ENCODE measurements around the gene KCNJ16.

KCNJ16 gene

DNA sequence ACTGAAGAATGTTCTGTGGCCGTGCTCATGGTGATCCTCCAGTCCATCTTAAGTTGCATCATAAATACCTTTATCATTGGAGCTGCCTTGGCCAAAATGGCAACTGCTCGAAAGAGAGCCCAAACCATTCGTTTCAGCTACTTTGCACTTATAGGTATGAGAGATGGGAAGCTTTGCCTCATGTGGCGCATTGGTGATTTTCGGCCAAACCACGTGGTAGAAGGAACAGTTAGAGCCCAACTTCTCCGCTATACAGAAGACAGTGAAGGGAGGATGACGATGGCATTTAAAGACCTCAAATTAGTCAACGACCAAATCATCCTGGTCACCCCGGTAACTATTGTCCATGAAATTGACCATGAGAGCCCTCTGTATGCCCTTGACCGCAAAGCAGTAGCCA is 57.5 kb downstream of the KCNJ16 start:
- no peak for FAIRE-seq

DNA sequence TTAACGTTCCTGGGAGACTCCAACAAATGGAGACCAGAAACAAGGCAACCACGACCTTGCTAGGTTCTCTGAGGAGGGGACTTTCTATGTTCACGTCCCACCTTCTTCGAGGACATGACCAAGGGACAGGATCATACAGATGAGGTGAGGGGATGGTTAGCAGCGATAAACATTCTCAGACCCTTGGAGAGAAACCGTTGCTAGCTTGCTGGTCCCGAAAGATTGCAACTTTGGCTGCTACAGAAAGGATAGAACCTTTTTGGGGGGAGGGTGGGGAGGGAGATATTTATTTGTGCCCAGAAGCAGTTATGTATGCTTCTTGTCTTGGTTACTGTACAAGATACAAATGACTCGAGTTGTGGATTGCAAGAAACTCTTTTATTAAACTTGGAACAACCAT is 59.0 kb downstream of the KCNJ16 start:
- no peak for FAIRE-seq

DNA sequence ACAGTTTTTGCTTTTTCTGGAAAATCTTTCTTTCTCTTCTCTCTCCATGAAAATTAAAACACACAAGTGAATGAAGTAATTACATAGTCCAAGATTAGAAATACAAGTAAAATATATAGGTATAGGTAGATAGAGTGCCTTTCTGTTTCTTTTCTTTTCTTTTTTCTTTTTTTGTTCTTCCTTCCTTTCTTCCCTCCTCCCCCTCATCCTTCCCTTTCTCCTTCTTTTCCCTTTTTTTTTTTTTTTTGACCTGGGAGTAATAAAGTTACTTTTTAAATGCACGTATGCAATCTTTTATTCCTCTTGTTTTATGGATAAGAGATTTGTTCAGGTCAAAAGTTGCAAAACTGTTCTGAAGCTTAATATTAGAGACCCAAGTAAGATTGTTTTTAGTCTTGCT is 59.8 kb downstream of the KCNJ16 start:
- no peak for FAIRE-seq

DNA sequence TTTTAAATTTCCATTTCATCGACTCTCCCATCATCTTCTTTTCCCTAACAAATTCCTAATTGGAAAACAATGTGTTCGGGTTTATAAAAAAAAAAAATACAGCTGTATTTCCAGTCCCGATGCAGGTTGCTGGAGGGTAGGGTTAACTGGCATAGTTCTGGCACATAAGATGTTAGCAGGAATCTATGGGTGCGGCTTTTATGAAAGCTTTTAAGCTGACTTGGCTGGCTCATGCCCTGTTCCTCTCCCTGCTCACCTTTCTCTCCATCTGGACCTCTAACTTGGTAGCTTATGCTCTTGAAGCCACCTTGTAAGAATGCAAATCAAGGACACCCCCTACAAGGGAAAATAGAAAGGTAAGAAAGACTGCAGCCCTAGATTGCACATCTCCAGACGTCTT is 61.1 kb downstream of the KCNJ16 start:
- no peak for FAIRE-seq

DNA sequence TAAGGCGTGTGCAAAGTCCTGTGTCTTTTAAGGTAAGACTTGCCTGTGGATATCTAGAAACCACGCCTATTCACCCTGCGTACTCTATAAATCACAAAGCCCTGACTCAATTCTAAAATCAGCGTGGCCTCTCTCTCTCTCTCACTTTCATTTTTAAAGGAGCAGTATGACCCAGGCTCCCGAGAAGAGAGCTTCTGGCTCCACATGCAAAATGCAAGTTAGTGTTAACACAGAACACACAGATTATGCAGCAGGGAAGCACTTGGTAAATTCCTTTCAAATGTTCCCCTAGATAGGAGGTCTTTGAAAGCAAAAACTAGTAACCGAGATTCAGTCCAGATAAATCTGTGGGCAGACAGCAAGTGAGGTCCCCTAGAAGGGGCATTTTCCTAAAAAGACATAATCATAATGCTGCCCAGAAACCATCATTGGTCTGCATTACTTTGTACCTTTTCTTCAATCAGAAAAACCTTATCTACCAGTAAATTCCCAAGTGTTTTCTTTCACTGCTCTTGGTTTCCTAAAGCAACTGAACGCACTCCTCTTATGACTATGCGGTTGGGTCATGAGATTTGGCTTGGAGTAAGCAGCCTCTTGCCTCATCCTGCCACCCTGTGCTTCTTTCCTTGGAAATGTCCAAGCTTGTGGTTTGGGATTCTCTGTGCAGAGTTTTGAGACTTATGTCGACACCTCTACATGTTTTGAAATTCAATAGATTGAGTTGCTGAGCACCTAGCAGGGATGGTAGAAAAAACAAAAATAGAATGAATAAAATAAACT is 62.6 kb downstream of the KCNJ16 start:
- no peak for FAIRE-seq

DNA sequence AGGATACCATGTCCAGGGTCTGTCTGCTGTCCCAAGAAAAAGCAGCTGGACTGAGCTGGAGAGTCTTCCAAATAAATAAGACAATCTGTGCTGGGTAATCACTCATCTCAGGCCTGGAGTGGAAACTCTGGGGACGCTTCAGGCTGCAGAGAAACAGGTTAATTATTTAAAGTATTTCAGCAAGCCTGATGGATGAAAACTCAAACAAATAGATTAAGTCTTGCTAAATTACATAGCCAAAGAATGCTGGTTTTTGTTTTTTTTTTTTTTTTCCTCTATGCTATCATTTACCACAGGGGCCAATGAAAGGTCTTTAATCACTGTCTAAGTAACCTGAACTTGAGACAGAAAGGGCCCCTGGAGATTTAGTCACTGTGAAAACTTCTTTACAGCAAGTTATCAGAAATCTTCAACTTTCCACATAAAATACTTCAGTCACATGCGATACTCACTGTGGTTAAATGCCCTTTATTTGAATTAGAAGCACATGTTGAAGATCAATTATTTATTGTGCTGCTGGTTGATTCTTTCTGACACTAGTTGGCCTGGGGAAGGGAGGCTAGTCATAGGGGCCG is 63.4 kb downstream of the KCNJ16 start:
- no peak for FAIRE-seq

DNA sequence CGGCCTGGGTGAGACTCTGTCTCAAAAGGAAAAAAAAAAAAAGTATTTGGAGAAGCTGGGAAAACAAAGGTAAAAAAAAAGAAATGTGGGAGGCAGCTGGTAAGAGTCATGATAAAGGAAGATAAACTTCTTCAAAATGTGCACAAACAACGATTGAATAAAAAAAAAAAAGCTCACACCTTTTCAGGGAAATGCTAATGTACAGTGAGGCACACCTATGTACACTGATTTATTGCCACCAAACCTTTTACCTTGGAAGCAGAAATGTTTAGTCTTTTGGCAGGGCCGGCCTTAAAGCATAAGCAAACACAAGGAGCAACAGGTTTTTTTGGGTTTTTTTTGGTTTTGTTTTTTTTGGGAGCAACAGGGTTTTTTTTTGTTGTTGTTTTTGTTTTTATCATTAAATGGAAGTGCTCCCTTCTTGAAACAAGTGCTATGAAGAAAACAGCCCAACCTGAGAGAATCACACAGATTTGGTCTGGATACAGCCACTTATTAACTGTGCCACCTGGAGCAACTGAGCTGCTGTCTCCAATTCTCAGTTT is 64.5 kb downstream of the KCNJ16 start:
- no peak for FAIRE-seq

DNA sequence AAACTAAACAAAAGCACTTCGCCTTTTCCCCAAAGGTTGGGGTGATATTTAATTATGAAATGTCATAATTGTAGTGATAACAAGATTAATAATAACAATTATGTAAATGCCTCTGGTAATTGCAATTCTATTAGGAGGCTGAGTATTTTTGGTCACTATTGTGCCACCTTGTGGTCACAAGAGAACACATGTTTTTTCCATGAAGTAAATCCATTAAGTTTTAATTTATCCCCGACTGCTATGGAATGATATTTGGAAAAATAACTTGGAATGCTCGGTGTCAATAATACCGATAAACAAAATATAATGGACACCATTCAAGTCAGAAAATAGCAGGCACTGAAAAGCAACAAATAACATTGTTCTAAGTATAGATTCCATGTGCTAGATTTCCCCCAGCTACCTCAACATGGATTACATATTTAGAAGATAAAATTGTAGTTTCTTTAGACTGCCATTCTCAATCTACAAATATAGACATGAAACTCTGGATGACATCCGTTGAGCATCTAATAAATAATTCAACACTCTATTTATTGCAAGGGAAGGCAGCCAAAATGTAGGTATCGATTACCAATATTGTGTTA is 69.3 kb downstream of the KCNJ16 start:
- peak; percentile 80 for FAIRE-seq

DNA sequence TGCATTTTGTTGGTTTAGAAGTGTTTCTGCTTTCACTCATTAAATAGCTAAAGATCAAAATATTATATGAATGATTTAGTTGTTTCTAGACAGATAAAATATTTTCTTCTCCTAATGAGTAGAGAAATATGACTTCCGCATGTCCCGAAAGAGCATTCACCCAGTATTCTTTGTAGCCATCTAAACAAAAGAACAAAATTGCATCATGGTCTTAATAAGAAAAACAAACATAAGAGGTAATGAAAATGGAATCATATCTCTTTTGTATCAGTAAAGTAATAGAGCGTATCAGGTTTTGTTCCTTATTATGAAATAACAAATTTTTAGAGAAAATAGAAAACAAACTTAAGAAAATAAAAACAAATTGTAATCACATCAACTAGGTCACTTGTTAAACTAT is 78.2 kb downstream of the KCNJ16 start:
- FAIRE-seq = no peak

DNA sequence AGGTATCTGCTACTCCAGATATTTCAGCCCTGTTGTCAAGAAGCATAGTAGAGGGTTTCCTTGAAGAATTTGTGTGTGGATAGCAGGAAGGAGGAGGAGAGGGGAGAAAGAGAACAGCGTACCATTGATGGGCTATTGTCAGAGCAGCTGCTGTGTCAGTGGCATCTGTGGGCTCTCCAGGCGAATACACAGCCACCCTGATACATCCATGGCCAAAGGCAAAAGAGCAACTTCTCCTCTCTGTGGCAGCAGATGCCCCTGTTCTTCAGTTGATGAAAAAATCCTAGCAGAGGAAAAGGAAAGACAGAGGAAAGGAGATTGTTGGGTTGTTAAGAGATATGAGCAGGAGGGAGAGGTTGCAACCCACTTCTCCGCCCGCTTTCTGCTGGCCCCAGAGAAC is 82.1 kb downstream of the KCNJ16 start:
- no peak for FAIRE-seq

DNA sequence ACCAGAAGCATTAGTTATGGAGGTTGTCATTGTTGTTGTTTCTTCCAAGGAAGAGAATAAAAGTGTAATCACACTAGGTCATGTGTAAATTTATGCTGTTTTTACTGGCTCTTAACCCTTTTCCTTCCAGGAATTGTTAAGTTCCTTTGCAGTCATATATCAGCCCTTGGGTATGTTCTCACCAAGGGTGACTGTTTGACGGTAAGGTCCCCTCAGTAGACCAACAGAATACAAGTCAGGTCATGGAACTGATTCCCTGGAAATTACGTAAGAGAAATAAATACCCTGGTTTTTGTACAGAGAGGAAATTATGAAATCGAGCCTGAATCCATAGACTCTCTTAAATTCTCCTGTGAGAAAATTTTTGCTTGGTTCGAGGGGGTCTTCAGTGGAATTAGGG is 83.2 kb downstream of the KCNJ16 start:
- FAIRE-seq = no peak

DNA sequence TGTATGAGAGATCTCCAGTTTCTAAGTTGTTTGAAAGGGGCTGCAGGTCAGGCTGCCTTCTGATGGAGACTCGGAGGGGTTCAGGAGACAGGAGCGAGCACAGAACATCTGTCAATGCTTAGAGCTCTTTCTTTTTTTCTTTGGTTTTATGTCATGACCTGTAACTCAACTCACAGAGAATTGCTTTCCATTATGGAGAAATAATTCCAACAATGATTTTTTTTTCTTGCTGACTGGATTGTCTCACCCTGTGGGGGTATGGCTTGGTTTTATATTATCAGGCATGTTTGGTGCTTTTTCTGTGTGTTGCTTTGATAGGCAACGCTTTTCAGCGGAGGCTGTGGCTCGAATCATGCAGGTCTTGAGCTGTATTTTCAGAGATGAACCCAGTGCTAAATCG is 83.6 kb downstream of the KCNJ16 start:
- no peak for FAIRE-seq

DNA sequence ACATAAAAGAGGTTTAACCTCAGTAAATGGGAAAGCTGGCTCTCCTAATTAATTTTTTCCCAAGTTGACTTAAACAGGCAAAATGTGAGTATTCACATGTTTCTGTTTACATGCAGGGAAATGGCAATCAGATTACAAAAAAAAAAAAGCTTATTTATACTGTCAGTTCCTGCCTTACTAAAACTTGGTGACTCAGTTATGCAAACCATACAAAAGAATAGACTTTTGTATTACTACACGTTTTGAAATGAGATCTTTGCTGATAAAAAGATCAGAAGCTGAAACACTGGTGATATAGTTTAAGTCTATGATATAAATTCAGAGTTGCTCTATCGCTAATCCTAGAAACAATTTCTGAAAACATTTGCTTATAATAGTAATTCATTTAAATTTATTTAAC is 85.0 kb downstream of the KCNJ16 start:
- no peak for FAIRE-seq

DNA sequence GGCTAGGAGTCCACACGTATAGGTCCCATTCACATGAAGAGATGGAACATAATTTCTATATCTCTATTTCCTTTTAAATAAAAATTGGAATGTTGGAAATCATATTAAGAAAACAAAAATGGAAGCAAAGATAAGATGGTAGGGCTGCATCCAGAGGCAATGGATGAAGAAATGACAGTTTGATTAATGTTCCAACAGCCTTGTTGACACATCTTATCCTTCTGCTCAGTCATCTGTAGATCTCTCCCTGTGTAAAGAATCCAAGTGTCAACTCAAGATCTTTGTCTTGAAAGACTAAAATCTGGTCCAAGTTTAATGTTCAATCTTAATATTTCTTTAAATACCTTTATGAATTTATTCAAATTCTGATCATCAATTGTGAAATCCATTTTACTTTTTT is 86.5 kb downstream of the KCNJ16 start:
- FAIRE-seq = no peak

DNA sequence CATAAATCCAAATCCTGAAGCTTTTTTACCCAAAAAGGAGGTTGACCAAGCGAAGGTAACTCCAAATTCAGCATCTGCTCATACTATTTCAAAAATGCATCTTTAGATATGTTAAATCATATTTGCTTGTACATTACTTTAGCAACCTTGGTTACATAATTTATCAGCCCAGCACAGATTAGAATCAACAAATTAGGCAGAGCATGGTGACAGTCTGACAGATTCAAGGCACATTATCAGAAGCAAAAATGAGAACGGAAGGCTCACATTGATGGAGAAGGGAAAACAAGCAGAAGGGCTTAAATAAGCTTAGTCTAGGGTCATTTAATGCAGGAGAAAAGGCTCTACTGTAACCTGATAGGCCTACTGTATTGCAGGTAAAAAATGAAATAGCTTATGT is 90.4 kb downstream of the KCNJ16 start:
- FAIRE-seq = no peak

DNA sequence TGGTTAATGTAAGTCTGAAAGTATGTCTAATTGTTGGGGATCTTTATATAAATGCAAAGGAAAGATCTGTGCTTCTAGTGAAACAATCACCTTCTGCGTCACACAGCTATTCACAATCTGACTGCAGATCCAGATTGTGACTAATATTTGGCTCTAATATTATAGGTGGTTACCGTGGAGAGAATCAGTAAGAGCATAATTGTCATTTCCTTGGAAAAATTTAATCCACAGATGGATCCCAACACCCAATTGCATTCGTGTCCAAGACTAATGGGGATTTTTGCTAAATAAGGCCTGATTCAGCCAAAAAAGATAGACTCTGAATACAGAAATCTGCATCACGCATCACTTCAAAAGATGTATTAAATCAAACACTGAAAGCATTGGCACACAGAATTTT is 91.6 kb downstream of the KCNJ16 start:
- no peak for FAIRE-seq

DNA sequence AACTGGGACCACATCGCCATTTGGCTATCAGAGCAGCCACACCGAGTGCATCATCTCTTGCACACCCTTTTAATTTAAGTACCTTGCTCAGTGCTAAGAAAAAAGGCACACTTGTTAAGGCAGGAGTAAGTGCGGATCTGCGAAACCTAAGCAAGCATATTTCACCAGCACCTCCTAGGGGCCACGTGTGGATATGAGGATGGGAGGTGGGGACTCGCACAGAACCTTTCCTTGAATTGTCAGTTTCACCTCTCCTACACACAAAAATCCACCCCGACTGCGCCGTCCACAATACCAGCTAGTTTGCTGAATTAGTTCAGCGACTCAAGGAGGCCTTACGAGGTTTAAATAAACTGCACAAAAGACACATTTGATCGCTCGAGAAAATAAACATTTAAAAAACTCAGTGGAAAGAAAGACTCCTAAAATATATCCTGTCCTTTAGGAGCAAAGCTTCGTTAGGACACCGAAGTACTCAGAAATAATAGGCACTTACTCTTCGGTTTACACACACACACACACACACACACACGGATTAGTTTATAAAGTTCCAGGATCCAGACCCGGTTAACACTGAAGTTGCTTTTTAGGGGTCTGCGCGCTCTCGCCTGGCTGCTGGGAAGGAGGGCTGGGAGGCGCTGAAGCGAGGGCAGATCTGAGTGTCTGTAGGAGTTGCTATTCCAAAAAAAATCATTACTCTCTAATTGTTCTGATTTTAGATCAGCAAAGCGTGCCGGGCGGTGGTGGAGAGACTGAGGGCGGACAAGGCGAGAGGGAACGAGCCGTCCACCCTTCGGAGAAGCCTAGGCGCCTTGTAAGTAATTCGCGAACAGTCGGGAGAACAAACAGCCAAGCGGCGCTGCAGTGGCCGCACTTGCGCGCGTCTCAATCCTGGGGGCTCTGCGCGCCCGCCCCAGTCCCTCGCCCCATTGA is 93.3 kb downstream of the KCNJ16 start:
- no peak for FAIRE-seq

DNA sequence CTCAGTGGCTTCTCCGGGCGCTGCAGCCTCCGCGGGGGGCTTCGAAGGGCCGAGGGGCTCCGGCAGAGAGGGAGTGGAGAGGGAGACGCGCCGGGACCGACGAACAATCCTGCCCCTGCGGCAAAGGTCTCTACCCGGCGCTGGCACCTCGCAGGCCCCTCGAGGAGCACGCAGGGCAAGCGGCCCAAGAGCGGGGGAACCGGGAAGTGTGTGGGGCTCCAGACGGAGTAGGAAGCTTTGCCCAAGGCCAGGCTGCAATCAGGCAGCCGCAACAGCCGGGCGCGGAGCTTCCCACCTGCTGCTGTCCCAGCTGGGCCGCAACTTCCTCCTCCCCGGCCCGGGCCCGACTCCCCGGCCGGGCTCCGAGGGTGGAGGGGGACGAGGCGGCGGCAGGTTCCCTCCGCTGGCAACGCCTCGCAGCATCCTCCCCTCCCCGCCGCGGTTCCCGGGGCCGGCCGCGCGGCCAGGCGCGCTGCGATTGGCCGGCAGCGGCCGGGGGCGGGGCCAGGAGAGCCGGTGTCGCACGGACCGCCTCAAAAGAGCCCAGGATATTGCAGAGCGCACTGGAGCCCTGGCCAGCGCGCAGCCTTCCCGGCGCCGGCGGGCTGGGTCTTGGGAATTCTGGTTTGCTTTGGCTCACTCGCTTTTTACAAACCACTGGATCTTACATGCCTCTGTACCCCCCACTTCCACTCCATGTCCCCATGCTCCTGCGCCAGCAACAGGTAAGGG is 94.1 kb downstream of the KCNJ16 start, which contains the start of gene KCNJ2:
KCNJ2 (plus strand) TSS at position 556 of the 732 bp plus-strand sequence. CDS start 5,508 bp downstream, outside the sequence.
- no peak for FAIRE-seq

DNA sequence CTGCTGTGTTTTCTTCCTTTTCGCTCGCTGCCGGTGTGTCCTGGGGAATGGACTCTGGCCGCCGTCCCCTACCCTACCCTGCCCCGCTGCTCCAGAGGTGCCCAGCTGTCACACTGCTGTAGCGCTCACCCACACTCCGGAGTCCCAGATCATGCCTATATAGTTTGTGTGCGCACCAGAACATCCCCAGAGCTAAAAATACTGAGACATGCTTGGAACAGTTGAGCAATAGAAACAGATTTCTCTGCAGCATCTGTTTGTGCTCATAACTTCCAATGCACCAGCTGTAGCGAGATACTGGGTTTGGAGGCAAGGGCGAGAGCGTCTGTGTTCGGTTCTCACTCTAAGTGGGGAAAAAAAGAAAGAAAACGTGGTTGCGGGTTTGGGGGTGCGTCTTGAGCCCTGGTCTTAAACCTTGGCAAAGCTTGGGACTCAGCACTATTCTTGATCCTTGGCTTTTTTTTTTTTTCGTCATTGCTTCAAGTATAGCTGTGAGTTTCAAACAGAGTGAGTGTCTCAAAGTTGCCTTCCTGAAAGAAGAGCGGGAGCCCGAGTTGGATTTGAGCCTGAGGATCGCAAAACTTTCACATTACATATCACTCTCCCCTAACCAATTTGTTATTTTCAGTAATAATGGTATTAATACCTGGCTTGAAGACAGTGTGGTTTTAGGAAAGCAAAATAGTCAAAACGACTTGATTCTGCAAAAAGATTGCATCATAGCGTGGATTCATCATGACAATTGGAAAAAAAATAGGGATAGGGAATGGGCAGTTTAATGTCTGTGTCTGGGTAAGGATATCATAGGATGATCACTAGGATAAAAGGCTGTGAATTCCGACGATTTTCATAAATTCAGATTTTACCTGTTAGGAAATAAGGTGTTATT is 94.9 kb downstream of the KCNJ16 start:
- no peak for FAIRE-seq

DNA sequence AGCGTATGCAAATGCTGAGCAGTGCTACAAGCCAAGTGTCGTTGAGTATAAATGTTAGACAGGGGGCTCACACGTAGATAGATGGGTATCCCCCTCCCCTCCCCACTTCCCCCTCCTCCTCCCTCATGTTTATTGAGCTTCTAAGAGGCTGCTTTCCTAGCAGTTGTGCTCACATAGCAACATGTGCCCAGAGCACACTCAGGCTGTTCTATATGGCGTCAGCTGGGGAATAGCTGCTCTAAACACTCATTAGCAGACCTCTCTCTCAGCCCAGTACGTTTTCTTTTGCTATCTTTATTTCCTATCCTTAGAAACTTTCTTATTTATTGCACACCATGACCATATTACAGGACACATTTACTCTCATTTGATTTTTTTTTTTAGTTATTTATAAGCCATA is 96.1 kb downstream of the KCNJ16 start:
- FAIRE-seq = no peak

DNA sequence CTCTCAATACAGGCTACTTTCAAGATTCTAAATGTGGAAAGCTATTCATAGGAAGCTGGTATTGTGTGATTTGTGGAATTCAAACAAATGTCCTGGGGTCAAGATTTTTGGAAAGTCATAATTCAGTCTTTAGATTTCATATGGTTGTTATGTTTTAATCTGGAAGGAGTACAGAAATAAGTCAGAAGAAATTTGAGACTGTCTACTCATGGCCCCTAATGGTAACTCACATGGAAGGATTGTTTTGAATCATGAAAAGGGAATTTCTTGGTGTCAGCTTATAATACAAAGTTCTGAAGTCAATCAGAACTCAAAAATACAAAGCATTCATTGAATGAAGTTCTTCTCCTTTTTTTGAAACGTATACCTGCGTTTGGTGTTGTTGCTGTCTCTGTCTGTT is 97.4 kb downstream of the KCNJ16 start:
- no peak for FAIRE-seq
